ENCODE results near the gene TXNRD2.
"Not testable (repeated sequence)": the region's sequence is repeated elsewhere in the genome, so short reads cannot be mapped to it uniquely, and the experiment has no call there.

Gene TXNRD2

DNA sequence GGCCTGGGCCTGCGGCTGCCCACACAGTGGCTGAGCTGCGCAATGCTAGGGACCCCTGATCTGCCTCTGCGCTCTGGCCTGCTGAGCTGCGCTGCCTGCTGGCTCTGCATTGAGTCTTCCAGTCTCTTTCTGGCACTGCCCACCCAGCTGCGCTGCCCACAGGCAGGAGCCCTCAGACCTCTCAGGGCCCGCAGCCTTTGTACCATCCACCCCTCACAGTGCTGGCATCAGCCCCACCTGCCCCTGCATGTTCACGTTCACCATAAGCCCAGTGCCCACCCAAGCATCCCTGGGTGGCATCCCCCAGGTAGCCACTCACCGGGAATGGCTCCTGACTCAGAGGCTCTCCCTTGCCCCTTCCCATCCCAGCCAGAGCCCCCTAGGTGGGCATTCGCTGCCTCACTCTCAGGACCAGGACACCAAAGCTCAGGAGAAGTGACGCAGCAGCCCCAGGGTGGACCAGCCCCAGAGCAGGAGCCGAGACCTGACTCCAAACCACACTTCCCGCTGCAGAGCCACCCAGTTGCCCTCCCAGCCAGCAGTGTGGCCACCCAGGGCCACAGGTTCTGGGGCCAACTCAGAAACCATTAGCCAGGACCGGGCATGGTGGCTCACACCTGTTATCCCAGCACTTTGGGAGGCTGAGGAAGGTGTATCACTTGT, 21.8 kb downstream of the TXNRD2 start:
- DNase-seq = no peak

- DNase-seq = no peak
Observed at GRCh38 chr22:19918332-19919106, 23.1 kb downstream of the TXNRD2 start.

- no peak for DNase-seq
Observed at GRCh38 chr22:19917389-19918138, 24.1 kb downstream of the TXNRD2 start.

- no peak for DNase-seq
Observed at GRCh38 chr22:19916941-19917340, 24.7 kb downstream of the TXNRD2 start.

GRCh38 chr22:19916006-19916405, 25.6 kb downstream of the TXNRD2 start:
- no peak for DNase-seq

DNA sequence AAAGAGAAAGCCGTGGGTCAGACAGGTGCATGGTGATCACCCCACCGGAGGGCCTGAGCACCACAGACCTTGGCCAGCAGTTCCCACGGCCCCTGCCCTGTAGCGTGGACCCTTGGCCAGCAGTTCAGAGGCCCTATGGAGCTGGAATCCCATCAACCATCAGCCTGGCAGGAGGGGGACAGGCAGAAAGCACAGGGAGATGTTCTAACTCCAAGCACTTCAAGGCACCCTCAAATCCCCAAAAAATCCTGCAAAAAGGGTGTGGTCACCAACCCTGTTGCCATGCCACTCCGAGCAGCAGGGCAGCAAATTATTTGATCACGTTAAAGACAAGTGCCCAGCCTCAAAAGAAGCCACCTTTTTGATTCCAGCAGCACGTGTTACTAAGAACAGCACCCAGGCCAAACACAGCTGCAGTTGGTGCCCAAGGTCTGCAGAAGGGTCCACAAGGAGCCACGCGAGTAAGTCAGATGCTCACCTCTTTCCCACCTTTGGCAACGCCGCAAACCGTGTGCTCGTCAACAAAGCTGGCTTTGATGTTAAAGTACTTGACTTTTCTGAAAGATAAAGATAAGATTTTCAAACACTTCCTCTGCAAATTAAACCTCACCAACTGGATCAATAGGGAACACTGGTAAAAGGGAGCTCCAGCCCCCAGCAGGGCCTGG, 26.2 kb downstream of the TXNRD2 start:
- no peak for DNase-seq

GRCh38 chr22:19914201-19914943, 27.2 kb downstream of the TXNRD2 start:
- no peak for DNase-seq

DNA sequence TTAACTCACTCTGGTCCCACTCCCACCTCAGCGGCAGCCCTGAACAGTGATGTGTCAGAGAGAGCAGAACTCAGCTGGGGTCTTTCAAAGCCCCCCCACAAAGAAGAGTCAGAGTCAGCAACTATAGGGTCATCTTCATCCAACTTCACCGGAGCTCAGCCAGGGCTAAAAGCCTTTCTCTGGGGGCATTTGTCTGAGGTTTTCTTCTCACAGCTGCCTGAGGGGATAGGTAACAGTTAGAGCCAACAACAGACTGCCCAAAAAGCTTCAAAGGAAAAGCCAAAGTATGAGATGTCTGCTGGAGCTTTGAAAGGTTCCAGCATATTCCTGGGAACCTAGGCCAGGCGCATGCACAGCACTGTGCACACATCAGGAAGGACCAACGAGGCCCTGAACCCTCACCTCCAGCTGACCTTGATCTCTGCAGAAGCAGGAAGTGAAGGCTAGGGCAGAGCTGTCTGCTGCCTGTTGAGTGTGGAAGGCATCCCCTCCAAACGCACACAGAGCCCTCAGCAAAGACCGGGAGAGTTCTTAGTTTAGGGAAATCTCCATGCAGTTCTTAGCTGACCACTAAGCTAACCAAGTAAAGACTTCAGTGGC, 28.2 kb downstream of the TXNRD2 start:
- no peak for DNase-seq

- peak; percentile 76 for DNase-seq
Observed at GRCh38 chr22:19912271-19912999, 29.2 kb downstream of the TXNRD2 start.

DNA sequence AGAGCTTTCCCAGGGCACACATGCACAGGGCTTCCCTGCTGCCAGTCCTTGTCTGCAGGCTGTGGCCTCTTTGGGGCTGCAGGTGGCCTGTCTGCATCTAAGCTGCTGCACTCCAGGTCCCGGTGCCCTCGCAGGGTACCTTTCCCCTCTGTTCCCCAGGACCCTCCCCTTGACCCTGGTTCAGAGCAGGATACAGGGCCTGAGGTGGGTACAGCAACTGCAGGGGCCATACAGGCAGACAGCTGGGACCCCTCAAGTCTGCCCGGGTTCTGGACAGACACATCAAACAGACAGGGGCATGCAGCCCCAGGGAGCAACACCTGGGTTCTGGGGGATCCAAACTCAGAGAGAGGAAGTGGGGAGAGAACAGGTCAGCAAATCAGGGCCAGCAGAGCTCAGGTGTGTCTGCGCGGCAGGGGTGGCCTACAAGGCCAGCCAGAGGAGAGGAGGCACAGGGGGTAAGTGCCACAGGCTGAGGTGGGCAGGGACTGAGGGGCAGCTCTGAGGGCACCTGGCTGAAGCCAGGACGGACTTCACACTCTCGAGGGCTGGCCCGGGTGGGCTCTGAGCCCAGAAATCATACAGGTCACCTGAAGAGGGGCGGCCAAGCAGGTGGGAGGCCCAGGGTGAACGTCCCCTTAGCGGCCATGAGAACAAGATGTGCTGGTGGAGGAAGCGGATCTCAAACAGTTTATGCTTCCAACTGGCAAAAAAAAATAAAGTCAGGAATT, 29.9 kb downstream of the TXNRD2 start:
- no peak for DNase-seq

- DNase-seq = no peak
Observed at GRCh38 chr22:19910180-19910744, 31.4 kb downstream of the TXNRD2 start.

GRCh38 chr22:19909350-19910179, 32.1 kb downstream of the TXNRD2 start:
- DNase-seq = peak; percentile 82

DNA sequence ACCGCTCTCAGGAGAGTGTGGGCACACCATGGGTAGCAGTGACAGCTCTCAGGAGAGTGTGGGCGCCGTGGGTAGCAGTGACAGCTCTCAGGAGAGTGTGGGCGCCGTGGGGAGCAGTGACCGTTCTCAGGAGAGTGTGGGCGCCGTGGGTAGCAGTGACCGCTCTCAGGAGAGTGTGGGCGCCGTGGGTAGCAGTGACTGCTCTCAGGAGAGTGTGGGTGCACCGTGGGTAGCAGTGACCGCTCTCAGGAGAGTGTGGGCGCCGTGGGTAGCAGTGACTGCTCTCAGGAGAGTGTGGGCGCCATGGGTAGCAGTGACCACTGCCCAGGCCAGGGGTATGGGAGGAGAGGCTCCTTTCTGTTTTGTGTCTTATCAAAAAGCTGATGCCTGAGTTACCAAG, 33.7 kb downstream of the TXNRD2 start:
- DNase-seq = not testable (repeated sequence)

GRCh38 chr22:19906864-19907263, 34.8 kb downstream of the TXNRD2 start:
- DNase-seq = not testable (repeated sequence)

DNA sequence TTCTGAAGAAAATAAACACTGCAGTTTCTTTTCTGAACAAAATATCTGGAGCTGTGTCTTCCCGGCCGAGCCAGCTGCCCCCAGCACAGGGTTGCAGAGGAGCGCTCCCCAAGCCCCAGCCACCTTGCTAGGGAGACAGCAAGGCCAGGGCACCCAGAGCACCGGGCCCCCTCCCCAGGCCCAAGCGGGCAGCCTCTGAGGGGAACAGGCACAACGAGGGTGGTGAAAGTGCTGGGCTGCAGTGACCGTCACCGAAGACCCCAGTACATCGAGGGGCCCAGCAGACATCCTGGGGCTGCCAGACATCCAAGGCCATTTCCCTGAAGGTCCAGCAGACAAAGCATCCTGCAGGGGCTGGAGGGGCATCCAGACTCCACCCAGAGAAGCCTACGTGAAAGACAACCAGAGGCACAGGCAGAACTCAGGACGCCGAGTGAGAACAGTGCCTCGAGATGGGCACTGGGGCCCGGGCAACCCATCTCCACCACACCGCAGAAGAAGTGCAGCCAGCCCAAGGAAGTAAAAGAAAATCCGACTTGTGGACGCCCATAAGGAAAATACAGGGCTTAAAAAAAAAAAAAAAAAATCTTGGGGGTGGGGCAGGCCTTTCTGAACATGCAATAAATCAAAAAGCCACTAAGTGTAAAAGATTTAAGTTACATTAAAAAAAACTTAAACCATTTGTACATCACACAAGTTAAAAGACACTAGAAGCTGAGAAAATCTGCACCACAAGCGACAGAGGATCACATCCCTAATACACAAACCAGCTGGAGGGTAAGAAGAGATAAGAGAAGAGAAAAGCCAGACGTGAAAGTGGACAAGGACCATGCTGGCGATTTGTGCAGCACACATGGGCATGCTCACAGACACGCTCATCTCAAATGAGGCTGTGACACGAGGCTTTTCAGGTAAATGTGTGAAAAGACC, 36.0 kb downstream of the TXNRD2 start:
- DNase-seq = no peak

- no peak for DNase-seq
Observed at GRCh38 chr22:19904935-19905334, 36.7 kb downstream of the TXNRD2 start.

GRCh38 chr22:19904174-19904856, 37.3 kb downstream of the TXNRD2 start:
- DNase-seq = no peak

Measured in left hindlimb (tissue), 1 donor.